Stimulated activated CD4-positive, alpha-beta T cell treated with anti-CD3 and anti-CD28 coated beads, Interleukin-1b, Interleukin-23, amount 100 ng/mL, for 48 hours (primary cell): Measurements from ENCODE around the gene UGT2A3.
"Not testable (repeated sequence)": the region's sequence is repeated elsewhere in the genome, so short reads cannot be mapped to it uniquely, and the experiment has no call there.

Source experiments
- DNase-seq: peaks from one replicate; pipeline ENCODE4 v3.0.0-alpha.2; 2020

Gene UGT2A3

DNA sequence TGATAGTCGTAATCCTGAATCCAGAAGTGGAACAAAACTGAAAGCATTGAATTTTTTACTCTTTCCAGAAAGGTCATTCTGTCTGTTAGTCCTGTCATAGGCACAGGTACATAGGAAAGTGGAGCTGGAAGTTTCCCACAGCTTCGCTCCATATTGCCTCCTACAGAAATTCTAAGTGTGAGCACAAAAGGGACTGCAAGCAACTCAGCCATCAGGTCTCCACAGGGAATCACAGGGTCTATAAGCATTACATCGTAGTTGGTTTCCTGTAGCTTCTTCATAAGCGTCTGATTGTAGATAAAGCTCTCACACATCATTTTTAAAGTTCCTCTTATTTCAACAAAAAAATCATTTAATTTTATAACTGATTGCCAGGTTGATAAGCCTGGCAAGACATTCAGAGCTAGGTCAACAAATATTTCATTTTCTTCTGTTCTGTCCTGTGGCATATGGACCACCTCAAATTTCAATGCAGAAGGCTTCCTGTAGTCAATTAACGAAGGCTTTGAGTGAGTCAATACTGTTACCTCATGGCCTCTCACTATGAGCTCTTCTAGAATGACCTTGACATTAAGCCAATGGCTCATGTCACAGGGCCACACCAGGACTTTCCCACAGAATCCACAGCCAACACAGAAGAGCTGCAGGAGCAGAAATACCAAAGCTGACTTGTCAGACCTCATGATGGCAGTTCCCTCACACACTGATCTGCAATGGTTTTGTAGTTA is at the start of gene UGT2A3:
Gene UGT2A3, minus strand, starts transcription at position 727 of the 728 bp plus-strand sequence. Its CDS starts 44 bp downstream, at position 683.
- DNase-seq: no peak

GRCh38 chr4:68997040-68997439 is 45.4 kb upstream of the UGT2A3 start:
- no peak for DNase-seq

DNA sequence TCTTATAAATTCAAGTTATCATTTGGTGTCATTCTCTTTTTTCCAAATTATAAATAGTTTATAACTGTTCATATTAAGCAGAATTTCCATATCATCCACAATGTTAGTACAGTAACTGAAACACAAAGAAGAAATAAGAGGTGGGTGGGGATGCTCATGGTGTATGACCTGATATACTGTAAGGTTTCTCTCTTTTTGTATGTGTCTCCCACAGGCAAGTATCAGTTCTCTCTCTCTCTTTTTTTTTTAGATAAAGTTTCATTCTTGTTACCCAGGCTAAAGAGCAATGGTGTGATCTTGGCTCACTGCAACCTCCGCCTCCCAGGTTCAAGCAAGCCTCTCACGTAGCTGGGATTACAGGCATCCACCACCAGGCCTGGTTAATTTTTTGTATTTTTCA is 43.7 kb upstream of the UGT2A3 start:
- DNase-seq: no peak

- DNase-seq: no peak
Observed at GRCh38 chr4:68987007-68987406, 35.4 kb upstream of the UGT2A3 start.

- no peak for DNase-seq
Observed at GRCh38 chr4:68985442-68985841, 33.8 kb upstream of the UGT2A3 start.

GRCh38 chr4:68984947-68985346 is 33.3 kb upstream of the UGT2A3 start:
- DNase-seq: no peak

DNA sequence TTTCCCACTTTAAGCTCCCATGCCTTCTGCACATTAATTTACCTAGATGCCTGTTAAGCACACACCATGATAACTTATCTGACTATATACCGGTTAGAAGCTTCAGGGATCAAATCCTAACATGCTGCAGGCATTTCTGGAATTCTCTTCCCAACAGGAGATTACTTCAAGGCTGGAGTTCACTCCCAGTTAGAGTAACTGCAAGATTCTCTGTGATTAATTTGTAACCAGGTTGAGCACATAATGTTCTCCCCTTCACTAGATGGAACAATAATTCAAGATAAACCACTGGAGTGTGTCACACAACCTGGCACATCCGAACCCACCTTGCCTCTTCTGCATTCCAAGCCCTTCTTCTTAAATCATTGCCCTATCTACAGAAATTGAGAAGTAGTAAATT is 11.8 kb upstream of the UGT2A3 start:
- DNase-seq: no peak

DNA sequence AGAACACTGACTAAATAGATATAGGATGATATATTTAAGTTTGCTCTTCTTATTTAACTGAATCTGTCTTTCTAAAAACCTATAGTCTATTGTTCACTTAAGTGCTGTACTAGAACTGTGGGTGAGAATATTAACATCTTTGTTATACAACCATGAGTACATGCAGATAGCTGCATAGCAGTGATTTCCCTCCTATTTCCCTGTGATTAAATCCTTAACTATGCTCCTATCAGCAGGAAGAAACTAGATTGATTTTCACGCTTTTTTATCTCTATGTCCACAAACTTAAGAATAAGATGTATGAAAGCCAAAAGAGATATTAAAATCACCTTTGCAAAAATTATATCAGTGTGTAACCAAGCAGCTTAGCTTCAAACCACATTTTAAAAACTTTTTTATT is 11.3 kb upstream of the UGT2A3 start:
- no peak for DNase-seq

GRCh38 chr4:68960294-68961163 is 8.9 kb upstream of the UGT2A3 start:
- DNase-seq: no peak

DNA sequence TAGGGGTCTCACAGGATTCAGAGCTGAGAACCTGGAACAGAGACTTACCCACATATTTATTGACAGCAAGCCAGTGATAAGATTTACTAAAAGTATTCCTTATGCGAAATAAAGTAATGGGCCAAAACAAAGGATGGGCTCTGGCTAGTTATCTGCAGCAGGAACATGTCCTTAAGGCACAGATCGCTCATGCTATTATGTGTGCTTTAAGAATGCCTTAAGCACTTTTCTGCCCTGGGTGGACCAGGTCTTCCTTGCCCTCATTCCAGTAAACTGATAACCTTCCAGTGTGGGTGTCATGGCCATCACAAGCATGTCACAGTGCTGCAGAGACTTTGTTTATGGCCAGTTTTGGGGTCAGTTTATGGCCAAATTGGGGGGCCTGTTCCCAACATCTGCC is 7.5 kb upstream of the UGT2A3 start:
- not testable (repeated sequence) for DNase-seq

DNA sequence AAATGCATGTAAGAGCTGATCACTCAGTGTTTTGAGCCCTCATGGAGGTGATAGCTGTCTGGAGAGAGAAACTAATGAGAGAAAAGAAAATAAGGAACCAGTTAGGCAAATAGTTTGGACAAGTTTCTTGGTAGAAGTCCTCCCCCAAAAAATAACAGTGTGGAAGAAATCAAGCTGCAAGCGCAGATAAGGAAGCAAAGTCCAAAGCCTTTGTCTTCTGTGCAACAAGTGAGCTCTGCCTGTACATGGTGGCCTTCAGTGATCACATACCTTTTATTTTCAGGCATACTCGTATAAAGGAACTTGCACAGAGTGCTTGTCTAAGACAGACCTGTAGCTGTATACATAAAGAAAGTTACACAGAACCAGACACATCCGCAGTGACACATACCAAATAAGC is 2.5 kb upstream of the UGT2A3 start:
- DNase-seq: no peak

- DNase-seq: no peak
Observed at GRCh38 chr4:68953056-68953596, 1.5 kb upstream of the UGT2A3 start.

GRCh38 chr4:68951806-68952585 is 392 bp upstream of the UGT2A3 start:
- DNase-seq: no peak

- DNase-seq: no peak
Observed at GRCh38 chr4:68950033-68950432, 1.6 kb downstream of the UGT2A3 start.

- no peak for DNase-seq
Observed at GRCh38 chr4:68948985-68949384, 2.6 kb downstream of the UGT2A3 start.

DNA sequence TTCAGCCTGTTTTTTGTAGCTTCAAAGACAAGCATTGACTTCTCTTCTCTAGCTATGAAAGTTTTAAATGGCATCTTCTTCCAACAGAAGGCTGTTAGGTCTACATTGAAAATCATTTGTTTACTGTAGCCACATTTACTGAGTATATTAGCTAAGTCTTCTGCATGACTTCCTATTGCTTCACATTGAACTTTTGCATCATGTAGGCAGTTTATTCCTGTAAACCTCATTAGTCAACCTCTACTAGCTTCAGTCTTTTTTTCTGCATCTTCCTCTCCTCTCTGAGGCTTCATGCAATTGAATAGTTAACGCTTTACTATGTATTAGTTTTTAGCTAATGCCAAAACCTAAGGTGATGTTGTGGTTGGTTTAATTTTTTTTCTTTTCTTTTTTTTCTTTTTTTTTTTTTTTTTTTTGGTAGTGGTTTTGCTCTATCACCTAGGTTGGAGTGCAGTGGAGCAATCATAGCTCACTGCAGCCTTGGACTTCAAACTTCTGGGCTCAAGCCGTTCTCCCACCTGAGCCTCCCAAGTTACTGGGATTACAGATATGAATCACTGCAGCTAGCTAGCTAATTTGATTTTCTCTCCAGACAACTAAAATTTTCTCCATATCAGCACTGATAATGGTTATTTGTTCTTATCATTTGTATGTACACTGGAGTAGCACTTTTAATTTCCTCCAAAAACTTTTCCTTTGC is 3.4 kb downstream of the UGT2A3 start:
- no peak for DNase-seq

GRCh38 chr4:68929076-68929737 is 22.4 kb downstream of the UGT2A3 start:
- DNase-seq: no peak

DNA sequence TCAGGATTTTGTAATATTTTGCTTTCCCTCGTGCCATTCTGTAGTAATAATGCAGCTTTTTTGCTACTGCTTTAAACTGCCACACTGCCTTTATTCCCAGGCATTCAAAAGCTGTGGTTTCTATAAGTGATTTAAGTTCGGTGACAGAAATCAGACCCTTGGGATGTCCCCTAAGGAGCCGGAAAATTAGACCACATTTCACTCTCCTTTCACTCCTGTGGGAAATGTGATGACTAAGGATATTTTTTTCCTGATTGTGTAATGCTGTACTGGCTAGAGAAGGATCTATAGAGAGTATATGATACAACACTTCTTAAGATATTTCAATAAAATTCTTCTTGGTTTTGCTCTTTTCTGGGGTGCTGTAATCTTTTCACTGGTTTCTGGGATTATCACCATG is 24.4 kb downstream of the UGT2A3 start:
- no peak for DNase-seq

DNA sequence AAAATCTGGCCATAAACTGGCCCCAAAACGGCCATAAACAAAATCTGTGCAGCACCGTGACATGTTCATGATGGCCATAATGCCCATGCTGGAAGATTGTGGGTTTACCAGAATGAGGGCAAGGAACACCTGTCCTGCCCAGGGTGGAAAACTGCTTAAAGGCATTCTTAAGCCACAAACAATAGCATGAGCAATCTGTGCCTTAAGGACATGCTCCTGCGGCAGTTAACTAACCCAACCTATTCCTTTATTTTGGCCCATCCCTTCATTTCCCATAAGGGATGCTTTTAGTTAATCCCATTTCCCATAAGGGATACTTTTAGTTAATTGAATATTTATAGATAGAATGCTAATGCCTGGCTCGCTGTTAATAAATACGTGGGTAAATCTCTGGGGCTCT is 29.4 kb downstream of the UGT2A3 start:
- DNase-seq: not testable (repeated sequence)

DNA sequence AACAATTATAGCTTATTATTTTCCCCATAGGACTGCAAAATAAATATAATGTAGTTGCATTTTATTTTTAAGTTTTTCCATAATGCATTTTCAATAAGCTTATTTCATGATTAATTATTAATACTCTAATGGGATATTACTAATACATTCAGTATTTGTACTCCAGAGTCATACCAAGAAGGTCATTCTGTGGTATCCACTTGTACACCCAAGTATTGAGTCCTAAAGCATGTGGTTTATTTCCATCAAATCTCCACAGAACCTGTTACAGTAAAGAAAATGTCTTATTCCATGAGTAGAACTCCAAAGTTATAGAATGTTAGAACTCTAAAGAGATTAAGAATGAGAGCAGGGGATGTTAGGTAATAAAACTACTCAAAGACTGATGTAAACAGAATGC is 30.6 kb downstream of the UGT2A3 start:
- no peak for DNase-seq

DNA sequence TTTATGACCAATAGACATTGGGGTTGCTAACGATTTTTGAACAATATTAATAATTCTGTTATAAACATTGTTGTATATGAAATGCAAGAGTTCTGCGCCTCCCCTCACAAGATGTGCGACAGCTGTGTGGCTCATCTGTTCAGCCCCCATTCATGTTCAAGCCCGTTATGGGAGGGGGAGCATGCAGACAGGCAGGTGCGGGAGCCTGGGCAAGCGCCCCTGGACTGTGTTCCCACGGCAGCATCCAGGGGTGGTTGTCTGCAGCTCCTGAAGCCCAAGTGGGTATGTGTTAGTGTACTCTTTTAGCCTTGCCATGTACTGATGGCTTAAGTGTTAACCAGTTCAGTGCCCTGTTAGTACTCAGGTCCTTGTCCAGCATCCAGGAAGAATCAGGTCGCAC is 34.6 kb downstream of the UGT2A3 start:
- DNase-seq: no peak

GRCh38 chr4:68912807-68913206 is 38.8 kb downstream of the UGT2A3 start:
- no peak for DNase-seq
